Thyroid gland (tissue), 4 donors: Measurements from ENCODE around the gene DTL.

Source experiments
- CTCF ChIP-seq, 6 experiments: fragments of 200-600 bp in 3 of 6; fragments of 450-650 bp in 3 of 6; sonication (generic) in 3 of 6; IDR thresholded peaks; one replicate each; pipeline ENCODE4 v1.5.1; 2016 to 2019; ENCODE audit warnings: antibody characterized with exemption in 6 of 6, mild to moderate bottlenecking in 2 of 6, inconsistent platforms in 1 of 6, moderate library complexity in 1 of 6
- POLR2A ChIP-seq, 2 donors: fragments of 450-650 bp; IDR thresholded peaks; one replicate each; pipeline ENCODE4 v1.6.1; 2017; ENCODE audit warnings: antibody characterized with exemption in 2 of 2, mild to moderate bottlenecking in 2 of 2, moderate library complexity in 1 of 2

- no peak for TF ChIP-seq CTCF (IDR thresholded peaks at IDR 0.05)
- TF ChIP-seq POLR2A (IDR thresholded peaks at IDR 0.05) = no peak
These were observed 91.7 kb downstream of the DTL start for GRCh38 chr1:212127221-212127620.
